SKM-1 treated with dmso at 0.1 percent for 144 hours (cell line): Measurements from ENCODE around the gene IL6ST.

Source experiments
- DNase-seq: peaks from one replicate; lab custom pipeline; 2025; ENCODE audit not compliant: unreplicated experiment; lab: John Stamatoyannopoulos, UW

IL6ST gene

GRCh38 chr5:55923177-55923771 lies 71.5 kb downstream of the IL6ST start:
- peak; percentile 10 for DNase-seq

- no peak for DNase-seq
Measured at GRCh38 chr5:55921617-55922016, 73.1 kb downstream of the IL6ST start.

GRCh38 chr5:55920784-55921183 lies 74.0 kb downstream of the IL6ST start:
- DNase-seq, result no peak

- no peak for DNase-seq
Measured at GRCh38 chr5:55919625-55920024, 75.1 kb downstream of the IL6ST start.

DNA sequence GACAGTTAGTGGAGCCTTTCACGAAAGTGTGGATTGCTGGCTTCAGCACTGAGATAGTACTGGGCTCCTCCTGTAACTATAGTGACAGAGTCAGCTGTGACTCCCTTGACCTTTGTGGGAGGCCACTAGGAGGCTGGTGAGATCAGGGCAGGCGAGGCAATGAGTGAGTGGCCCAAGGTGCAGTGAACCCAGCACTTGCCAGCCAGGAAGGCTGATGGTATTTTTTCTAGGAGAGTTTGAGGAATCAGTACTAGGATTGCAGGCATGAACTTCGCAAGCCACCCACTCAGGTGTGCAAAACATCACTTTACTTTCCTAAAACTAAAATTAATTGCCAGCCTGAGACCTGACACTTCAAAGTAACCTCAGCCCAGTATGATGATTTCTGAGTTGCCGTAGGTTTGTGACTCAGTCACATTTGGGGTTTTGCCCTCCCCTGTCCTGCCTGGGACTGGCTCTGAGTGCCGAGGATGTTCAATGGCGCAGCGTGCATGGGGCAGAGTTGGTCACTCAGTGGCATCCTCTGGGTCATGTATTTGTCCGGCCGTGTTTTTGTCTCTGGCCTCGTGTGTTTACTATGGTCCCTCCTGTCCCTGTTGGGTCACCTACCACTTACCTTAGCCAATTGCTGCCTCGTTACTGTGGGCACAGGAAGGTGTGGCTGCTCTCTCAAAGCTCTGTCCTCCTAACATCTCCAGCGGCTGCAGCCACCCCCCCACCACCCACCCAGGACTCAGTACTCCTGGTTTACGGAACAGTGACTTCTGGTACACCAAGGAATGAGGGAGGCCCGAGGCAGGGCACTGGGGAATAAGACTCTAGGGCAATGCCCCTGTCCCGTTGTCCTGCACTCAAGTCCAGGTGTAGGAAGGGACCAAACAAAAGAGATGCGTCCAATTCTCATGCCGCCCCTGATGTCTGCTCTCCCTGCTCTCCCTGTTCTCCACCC lies 76.4 kb downstream of the IL6ST start:
- DNase-seq, result no peak

DNA sequence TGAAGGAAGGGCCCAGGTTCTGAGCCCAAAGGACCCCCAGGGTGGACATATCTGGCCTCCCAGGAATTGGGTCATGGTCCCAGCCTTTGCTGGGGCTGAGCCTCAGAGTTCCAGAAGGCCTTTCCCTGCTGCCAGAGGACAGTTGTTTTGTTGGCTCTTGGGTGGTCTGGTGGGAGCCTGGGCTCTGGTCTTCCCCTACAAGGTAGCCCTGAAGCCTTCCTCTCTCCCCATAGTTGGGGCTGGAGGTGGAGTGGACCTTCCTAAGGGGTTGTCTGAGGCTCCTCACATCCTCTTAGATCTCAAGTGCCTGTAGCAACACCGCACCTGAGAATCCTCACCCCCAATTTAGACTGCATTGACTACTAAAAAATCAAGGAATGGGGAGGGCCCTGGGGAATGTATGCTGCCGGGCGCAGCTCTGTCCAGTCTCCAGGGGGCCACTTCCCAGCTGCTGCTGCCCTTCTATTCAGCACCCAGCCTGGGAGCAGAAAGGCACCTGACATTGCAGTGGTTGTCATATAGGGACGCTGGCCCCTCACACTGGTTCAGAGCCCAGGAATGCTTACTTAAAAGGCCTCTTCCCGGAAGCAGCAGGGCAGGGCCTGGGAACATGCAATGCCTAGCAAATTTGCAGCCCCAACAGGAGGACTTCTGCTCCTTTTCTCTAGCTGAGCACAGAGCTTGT lies 77.2 kb downstream of the IL6ST start:
- DNase-seq, result no peak

DNA sequence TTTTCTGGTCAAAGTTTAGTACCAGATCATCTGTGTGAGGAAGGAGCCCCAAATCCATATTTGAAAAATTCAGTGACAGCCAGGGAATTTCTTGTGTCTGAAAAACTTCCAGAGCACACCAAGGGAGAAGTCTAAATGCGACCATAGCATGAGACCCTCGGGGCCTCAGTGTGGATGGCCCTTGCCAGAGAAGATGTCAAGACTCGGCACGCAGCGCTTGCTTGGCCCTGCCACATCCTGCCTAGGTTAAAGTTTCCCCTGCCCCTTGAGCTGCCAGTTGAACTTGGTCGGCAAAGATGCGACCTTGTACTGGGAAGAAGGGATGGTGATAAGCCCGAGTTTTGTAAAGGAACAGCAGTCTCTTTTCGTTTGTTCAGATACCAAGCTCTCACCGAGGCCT lies 77.8 kb downstream of the IL6ST start:
- no peak for DNase-seq

DNA sequence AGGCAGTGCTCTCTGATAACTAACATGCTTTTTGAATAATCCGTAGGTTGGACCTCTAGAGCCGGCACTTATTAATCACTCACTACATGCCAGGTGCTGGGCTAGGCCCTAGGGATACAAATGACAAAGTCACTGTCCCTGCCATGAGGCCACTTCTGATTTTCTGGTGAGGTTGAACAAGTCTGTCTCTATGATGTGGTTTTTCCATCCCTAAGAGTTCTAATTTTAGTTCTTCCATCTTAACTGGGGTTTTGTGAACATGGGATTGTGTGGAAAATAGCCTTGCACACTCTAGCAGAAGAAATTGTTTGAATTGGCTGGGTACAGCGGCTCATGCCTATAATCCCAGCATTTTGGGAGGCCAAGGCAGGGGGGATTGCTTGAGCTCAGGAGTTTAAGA lies 79.0 kb downstream of the IL6ST start:
- no peak for DNase-seq

DNA sequence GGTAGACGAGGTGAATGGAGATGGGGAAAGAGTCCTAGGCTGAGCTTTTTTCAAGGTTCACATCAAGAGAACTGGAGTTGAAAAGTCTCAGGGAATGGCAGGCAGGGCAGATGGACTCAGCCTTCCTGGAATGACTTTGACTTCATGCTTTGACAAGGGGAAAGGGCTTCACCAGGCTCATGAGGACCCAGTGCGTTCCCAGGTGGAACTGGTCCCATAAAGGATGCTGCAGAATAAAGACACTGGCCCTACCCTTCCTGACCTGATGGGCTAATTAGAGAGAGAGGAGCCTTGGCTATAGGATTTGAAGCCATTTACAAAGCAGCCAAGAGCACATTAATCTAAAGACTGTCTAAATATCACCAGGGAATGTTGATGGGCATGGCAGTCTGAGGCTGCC lies 79.8 kb downstream of the IL6ST start:
- DNase-seq, result no peak

GRCh38 chr5:55913466-55914413 lies 81.0 kb downstream of the IL6ST start:
- no peak for DNase-seq

GRCh38 chr5:55911784-55912653 lies 82.7 kb downstream of the IL6ST start:
- DNase-seq, result no peak

DNA sequence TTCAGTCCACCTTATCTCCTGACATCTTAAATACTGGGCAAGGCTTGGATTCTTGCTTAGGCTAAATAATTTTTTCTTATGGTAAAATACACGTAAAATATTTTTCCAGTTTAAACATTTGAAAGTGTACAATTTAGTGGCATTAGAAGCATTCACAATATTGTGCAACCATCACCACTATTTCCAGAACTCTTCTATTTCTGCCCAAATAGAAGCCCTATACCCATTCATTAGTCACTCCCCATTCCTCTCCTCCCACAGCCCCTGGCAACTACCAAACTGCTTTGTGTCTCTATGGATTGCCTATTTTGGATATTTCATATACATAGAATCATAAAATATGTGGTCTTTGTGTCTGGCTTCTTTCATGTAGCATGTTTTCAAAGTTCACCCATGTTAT lies 86.0 kb downstream of the IL6ST start:
- no peak for DNase-seq

- DNase-seq, result no peak
Measured at GRCh38 chr5:55907927-55908326, 86.8 kb downstream of the IL6ST start.

GRCh38 chr5:55905251-55905650 lies 89.5 kb downstream of the IL6ST start:
- DNase-seq, result no peak

- no peak for DNase-seq
Measured at GRCh38 chr5:55904152-55904551, 90.6 kb downstream of the IL6ST start.

GRCh38 chr5:55903121-55903701 lies 91.6 kb downstream of the IL6ST start:
- peak; percentile 30 for DNase-seq

GRCh38 chr5:55902696-55903095 lies 92.1 kb downstream of the IL6ST start:
- DNase-seq, result no peak

DNA sequence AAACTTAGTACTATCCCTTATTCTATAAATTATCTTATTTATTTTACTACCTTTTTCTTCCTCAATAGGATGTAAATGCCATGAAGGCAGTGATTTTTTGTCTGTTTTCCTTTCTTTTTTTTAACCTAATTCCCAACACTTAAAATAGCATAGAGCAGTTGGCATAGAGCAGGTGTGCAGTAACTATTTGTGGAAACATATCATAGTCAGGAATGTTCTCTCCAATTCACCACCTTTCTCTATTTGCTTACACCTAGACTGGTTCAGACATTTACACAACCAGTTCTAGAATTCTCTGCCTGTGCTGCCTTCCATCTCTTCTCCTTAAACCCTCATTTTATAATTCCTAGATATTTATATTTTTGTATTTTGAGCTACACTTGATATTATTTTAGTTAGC lies 94.0 kb downstream of the IL6ST start:
- DNase-seq, result no peak

DNA sequence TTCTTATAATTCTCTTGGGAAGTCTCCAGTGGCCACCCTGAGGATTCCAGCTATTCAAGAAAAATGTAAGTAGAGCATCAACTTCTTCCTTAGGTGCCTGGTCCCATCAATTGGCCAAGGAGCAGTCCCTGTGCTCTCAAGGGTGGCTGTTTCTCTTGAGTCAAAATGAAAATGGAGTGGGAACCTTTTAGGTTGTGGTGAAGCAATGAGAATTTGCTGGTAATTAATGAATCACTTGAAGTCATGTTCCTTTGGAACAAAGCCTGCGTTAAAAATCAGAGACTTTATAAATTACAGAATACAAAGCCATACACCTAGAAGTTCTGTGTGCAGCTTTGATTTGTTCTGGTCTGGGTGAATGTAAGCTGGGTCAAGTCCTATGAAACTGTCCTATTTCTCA lies 94.7 kb downstream of the IL6ST start:
- no peak for DNase-seq

DNA sequence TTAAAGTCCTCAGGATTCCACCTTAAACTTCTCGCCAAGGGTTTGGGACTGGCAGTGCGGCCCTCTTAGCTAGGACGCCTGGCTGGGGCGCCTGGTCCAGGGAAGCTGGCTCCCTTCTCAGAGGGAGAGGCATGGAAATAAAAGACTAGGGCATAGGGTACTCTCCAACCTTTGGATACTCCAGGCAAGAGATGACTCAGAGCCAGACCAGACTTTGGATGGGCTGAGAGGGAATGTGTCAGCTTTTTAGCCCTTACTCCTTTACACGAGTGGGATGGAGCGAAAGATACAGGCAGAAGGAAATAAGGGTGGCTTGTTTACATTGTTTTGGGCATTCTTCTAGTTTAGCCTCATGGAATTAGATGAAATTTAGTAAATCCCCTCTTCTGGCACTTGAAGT lies 95.4 kb downstream of the IL6ST start:
- no peak for DNase-seq
